NB4 (cell line): ENCODE measurements around the gene JHY.

ENCODE experiments used
- CTCF ChIP-seq: IDR thresholded peaks from one replicate; pipeline ENCODE4 v1.5.1; 2012; ENCODE audit warnings: low read depth, low read length
- MAX ChIP-seq: IDR thresholded peaks from 2 replicates; pipeline ENCODE4 v1.6.1; 2011; ENCODE audit warnings: low read depth, low read length
- MYC ChIP-seq: IDR thresholded peaks from 2 replicates; pipeline ENCODE4 v1.6.1; 2011; ENCODE audit warnings: low read depth, low read length
- POLR2A ChIP-seq: IDR thresholded peaks from 2 replicates; pipeline ENCODE4 v1.6.1; 2011; ENCODE audit warnings: mild to moderate bottlenecking; ENCODE audit not compliant: insufficient read length; ENCODE audit errors: extremely low read depth

GRCh38 chr11:122977470-122978298 lies 95.1 kb downstream of the JHY start:
- no peak for TF ChIP-seq POLR2A
- TF ChIP-seq MAX = no peak
- TF ChIP-seq CTCF = no peak
- no peak for TF ChIP-seq MYC
